Measurements from ENCODE around the gene XBP1. TPM values are rescaled to one million over a fixed set of nuclear protein-coding genes. Genes with fewer than 3 reads are reported as not detected.

XBP1 gene

Small RNA genes within 50 kb of the gene (small RNA-seq; reads per million reads assigned to genes)
- gene Z93930.1 (ENCODE audit: low read depth) = not detected
